MM.1S (cell line): ENCODE results near the gene SLC25A26.

Source experiments
- EZH2 ChIP-seq: fragments of 300-600 bp; sonication (generic); optimal IDR thresholded peaks from 2 replicates; pipeline ENCODE3; 2017; ENCODE audit warnings: low read depth, mild to moderate bottlenecking, antibody characterized with exemption, low read length, mixed read lengths
- EZH2phosphoT487 ChIP-seq: fragments of 300-600 bp; sonication (generic); IDR thresholded peaks from 2 replicates; pipeline ENCODE4 v1.6.1; 2018; ENCODE audit warnings: antibody characterized with exemption, low read length
- TF ChIP-seq, protein P1 (sequence below): fragments of 300-600 bp; sonication (generic); IDR thresholded peaks from 2 replicates; pipeline ENCODE4 v1.5.1; 2016; ENCODE audit warnings: antibody characterized with exemption, low read length, mixed read lengths

DNA sequence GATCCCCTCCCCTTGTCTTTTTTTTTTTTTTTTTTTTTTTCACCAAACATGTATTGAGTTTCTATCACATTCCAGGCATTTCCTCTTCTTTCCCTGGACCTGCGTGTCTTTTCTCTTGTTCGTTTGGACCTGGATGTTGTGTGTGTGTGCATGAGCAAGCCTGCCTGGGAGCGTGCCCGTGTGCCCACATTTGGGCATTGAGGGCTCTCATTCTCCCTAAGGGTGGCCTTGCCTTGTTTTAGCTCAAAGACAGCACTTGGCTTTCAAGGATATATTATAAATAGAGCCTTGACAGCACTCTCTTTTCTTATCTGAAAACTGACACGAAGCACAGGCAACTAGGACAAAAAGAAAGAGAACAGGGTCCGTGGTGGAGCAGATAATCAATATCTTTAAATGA is 39.0 kb upstream of the SLC25A26 start:
- TF ChIP-seq, protein P1, sequence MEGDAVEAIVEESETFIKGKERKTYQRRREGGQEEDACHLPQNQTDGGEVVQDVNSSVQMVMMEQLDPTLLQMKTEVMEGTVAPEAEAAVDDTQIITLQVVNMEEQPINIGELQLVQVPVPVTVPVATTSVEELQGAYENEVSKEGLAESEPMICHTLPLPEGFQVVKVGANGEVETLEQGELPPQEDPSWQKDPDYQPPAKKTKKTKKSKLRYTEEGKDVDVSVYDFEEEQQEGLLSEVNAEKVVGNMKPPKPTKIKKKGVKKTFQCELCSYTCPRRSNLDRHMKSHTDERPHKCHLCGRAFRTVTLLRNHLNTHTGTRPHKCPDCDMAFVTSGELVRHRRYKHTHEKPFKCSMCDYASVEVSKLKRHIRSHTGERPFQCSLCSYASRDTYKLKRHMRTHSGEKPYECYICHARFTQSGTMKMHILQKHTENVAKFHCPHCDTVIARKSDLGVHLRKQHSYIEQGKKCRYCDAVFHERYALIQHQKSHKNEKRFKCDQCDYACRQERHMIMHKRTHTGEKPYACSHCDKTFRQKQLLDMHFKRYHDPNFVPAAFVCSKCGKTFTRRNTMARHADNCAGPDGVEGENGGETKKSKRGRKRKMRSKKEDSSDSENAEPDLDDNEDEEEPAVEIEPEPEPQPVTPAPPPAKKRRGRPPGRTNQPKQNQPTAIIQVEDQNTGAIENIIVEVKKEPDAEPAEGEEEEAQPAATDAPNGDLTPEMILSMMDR: no peak
- TF ChIP-seq EZH2: no peak
- no peak for TF ChIP-seq EZH2phosphoT487
